ENCODE data around the gene CCL4. TPM values are rescaled to one million over a fixed set of nuclear protein-coding genes. Genes with fewer than 3 reads are reported as not detected.
A peak's percentile ranks its signal among the peaks of the same experiment; 100 is the strongest.

Gene CCL4
- total RNA-seq, 4 donors from 2014 or later: 1.1 to 1.5 TPM; not detected in 2

- Histone ChIP-seq H3K27ac (no peak within 1 kb of the TSS), H3K36me3 (no peaks in the 10 kb centered on the region), H3K4me3 (no peak within 1 kb of the TSS), H3K9me3 (no peaks in the 10 kb centered on the region), H3K4me1 (no peaks in the 10 kb centered on the region), H3K27me3 (no peaks in the 10 kb centered on the region)
- no peak for DNase-seq
- TF ChIP-seq POLR2A (IDR thresholded peaks at IDR 0.05) (no peak), CTCF (IDR thresholded peaks at IDR 0.05) (no peak)
Observed at GRCh38 chr17:36063786-36064541, 39.7 kb upstream of the CCL4 start, which contains the start of gene CCL18. Gene CCL18, plus strand, starts transcription at chr17:36064272. Its CDS starts 71 bp downstream, at chr17:36064343.

GRCh38 chr17:36066365-36066985 is 37.2 kb upstream of the CCL4 start:
- Histone ChIP-seq H3K9me3 (no peaks in the 10 kb centered on the region), H3K4me3 (no peak overlapping the region), H3K4me1 (no peaks in the 10 kb centered on the region), H3K36me3 (no peaks in the 10 kb centered on the region), H3K27me3 (no peaks in the 10 kb centered on the region), H3K27ac (peak overlapping the region in 1 of 4 donors; percentile 39)
- DNase-seq: no peak
- TF ChIP-seq POLR2A (IDR thresholded peaks at IDR 0.05) (no peak), CTCF (IDR thresholded peaks at IDR 0.05) (no peak)

- DNase-seq: no peak
- TF ChIP-seq CTCF (IDR thresholded peaks at IDR 0.05) (no peak), POLR2A (IDR thresholded peaks at IDR 0.05) (no peak)
- Histone ChIP-seq H3K4me3 (no peak overlapping the region), H3K4me1 (no peaks in the 10 kb centered on the region), H3K27ac (no peak overlapping the region), H3K36me3 (no peaks in the 10 kb centered on the region), H3K27me3 (no peaks in the 10 kb centered on the region), H3K9me3 (no peaks in the 10 kb centered on the region)
Observed at GRCh38 chr17:36068524-36068923, 35.1 kb upstream of the CCL4 start.

- Histone ChIP-seq H3K4me3 (no peak overlapping the region), H3K36me3 (no peaks in the 10 kb centered on the region), H3K27me3 (no peaks in the 10 kb centered on the region), H3K27ac (no peak overlapping the region), H3K4me1 (no peaks in the 10 kb centered on the region), H3K9me3 (no peaks in the 10 kb centered on the region)
- no peak for DNase-seq
- TF ChIP-seq POLR2A (IDR thresholded peaks at IDR 0.05) (no peak), CTCF (IDR thresholded peaks at IDR 0.05) (no peak)
Observed at GRCh38 chr17:36069136-36069535, 34.5 kb upstream of the CCL4 start.

- no peak for DNase-seq
- H3K9me3 ChIP-seq: no peaks in the 10 kb centered on the region
- no peaks in the 10 kb centered on the region for H3K36me3 ChIP-seq
- H3K4me1 ChIP-seq: no peaks in the 10 kb centered on the region
- H3K4me3 ChIP-seq: no peak overlapping the region
- H3K27ac ChIP-seq: no peak overlapping the region
- no peaks in the 10 kb centered on the region for H3K27me3 ChIP-seq
- no peak for TF ChIP-seq POLR2A (IDR thresholded peaks at IDR 0.05)
Observed at GRCh38 chr17:36070427-36070826, 33.2 kb upstream of the CCL4 start.

- Histone ChIP-seq H3K4me1 (no peaks in the 10 kb centered on the region), H3K36me3 (no peaks in the 10 kb centered on the region), H3K27me3 (no peaks in the 10 kb centered on the region), H3K9me3 (no peaks in the 10 kb centered on the region), H3K27ac (no peak overlapping the region), H3K4me3 (no peak overlapping the region)
- TF ChIP-seq POLR2A (IDR thresholded peaks at IDR 0.05): no peak
- TF ChIP-seq CTCF (IDR thresholded peaks at IDR 0.05): no peak
- no peak for DNase-seq
Observed at GRCh38 chr17:36071751-36072150, 31.9 kb upstream of the CCL4 start.
